GM11168 (cell line): ENCODE results near the gene TUBGCP6.

Source experiments
- in situ Hi-C: fragments of 300-500 bp; cut with MboI; formaldehyde crosslinking; loops from one replicate; pipeline ENCODE4 v1.12.0; 2022; ENCODE audit warnings: low sequenced_read_pairs; ENCODE audit not compliant: unreplicated experiment

Gene TUBGCP6

DNA sequence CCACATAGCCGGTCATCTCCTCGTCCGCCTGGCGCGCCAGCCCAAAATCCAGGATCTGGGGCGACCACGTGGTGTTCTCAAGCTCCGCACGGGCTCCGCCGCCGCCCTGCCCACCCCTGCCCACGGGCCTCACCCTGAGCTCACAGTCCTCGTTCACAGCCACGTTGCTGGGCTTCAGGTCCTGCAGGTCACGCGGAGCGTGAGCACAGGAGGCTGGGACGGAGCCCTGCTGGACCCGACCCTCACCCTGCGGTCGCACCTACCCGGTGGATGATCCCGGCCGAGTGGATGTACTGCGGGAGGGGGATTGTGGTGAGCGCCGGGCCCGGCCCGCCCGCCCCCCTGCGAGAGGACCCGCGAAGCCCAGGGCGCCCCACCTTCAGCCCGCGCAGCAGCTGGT, 22.2 kb upstream of the TUBGCP6 start:
- in situ Hi-C loops: no loop called here

DNA sequence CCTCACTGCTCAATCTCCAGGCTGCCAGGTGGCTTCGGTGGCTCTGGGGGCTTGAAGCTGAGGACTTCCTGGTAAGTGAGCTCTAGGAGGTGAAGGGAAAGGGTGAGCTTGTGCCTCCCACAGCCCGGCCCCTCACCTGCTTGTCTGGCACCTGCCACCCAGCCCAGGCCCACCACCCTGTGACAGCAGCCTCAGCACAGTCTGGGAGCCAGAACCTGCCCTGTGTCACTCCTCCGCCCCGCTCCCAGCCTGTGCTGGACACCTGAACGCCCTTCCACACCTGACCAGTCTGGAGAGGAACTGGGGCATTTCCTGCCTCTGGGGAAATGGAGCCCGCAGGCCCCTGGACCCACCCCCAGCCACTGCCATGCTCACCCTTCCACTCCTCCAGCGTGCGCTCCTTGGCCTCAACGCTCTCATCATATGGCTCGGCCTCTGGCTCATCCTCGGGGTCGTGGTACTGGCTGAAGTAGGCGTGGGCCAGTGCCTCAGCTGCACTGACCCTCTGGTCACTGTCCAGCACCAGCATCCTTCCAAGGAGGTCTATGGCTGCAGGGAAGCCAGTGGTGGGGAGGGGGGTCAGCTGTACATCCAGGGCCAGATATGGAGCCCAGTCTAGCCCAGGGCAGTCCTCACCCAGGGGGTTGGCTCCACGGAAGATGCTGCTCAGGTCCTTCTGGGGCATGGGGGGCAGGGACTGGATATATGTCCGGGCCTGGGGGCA, 20.3 kb upstream of the TUBGCP6 start:
- in situ Hi-C loops: no loop called here

DNA sequence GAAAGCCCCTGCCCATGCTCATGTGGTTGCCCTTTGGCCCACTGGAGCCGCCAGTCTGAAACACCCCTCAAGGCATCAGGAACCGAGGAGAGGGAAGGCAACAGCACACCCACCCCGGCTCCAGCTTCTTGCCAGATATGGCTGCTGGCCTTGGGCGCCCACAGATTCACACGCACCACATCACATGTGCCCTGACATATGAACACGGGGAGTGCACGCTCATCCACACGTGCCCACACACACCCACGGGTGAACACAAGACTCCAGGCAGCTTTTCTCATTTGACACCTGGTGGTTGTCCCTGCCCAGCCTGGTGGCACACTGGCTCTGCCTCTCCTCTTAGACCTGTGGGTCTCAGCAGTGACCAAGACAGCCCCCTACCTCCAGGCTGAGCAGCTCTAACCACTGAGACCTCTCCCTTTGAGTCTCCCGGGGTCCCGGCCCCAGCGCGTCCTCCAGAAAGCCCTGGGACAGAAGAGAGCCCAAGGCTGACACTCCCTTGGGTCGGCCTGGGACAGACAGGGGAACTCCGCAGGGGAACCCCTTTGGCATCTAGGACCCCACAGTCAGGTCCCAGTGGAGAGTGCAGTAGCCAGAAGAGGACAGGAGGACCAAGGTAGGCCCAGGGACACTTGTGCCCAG, 19.4 kb upstream of the TUBGCP6 start:
- in situ Hi-C loops: no loop called here

DNA sequence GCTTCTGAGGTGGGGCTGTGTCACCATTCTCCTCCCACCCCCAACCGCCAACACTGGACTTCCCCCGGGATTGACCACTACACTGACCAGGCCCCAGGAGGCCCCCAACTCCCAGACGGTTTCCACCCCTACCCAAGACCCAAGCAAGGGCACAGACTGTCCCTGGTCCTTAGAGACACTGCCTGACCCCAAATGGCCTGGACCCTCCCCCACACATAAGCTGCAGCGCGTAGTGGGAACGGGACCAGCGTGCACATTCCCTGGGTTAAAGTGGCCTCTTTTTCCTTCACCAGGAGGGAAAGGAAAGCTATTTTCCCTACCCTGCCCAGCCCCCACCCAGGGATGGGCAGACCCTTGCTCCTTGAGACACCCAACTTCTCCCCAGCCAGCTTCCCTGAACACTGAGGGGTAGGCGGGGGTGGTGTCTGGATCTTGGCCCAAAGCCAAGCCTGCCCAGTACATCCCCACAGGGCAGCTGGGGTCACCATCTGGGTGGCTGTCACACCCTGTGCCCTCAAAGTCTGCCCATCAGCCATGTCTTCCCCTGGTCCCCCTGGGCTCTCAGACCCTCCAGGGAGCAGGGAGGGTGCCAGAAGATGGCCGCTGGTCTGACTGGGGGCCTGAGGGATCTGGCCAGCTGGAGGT, 18.3 kb upstream of the TUBGCP6 start:
- in situ Hi-C loops: no loop called here

DNA sequence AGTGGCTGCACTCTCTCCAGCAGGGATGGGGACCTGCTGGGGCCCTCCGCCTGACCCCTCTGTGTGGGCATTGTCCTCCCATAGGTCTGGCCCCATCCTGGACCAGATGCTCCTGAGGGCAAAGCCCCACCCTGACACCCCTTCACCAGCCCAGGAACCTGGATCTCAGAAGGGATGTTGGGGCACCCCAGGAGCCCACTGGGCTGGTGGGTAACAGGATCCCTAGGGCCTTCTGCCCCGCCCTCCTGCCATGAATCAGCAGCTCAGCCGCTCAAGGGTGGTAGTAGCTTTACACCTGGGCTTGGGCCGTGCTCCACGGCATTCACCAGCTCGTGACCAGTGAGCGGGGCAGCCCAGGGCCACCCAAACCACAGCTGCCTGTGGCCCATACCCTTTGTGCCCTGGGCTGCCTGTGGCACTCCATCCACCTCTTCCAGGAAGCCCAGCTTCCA, 17.7 kb upstream of the TUBGCP6 start:
- in situ Hi-C loops: no loop called here

DNA sequence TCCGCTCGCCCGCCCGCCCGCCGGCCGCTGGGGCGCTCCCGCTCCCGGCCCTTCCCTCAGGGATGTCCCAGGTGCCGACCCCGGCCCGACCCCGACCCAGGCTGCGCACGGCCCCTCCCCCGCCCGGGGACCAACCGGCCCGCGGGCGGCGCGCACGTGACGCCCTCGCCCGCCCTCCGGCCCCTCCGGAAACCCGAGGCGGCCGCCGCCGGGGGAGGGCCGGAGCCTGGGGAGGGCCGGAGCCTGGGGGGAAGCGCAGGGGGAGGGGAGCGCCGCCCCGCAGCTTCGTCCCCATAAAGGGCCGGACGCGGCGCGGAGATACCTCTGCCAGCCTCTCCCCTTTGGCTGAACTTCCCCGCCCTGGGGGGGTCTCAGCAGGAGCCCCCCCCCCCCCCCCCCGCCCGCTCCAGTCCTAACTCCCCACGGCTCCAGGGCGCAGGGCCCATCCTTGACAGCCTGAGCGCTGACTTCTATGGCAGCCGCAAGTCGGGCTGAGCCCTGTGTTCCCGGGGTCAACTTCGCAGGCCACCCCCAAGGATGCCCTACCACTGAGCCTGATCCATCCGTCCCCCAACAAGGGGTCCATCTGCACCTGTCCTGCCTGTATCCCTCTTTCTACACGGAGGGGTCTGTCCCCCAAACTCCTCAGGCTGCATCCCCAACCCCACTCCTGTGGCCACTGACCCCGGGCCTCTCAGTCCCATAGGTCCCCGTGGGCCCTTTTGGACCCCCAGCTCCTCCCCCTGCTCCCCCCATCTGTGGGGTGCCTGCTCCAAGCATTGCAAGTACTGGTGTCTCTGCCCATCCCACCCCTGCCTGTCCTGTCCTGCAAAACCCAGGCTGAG, 17.0 kb upstream of the TUBGCP6 start, which contains the start of gene MAPK12:
Gene MAPK12, minus strand, starts transcription at position 69 of the 845 bp plus-strand sequence. CDS start 174 bp downstream, outside the sequence.
- in situ Hi-C loops: no loop called here

DNA sequence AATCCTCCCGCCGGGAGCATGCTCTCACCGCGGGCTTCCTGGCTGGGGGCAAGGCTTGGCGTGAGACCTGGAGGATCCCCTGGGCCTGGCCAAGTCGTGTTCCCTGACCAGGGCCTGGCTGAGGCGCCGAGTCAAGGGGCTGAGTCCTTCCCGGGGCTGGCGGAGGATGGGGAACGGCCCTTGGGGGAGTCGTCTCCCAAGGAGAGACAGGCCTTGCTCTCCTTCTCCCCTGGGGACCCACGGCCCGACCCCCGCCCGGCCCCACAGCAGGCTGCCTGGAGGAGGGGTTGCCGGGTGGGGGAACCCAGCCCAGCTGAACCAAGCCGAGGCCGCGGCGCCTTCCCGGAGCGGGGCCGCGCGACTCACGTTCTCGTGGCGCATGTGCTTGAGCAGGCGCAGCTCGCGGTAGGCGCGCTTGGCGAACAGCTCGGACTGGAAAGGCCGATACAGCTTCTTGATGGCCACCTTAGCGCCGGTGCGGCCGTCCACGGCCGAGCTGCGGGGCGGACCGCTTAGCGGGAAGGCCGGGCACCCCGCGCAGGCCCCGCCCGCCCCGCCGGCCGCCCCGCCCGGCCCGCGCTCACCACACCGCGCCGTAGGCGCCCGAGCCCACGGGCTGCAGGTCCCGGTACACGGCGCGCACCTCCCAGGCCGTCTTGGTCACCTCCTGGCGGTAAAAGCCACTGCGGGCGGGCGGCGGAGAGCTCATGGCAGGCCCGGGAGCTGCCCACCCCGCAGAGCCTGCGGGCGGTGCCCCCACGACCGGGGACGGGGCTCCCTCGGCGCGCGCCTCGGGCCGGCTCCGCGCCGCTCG, 16.2 kb upstream of the TUBGCP6 start:
- in situ Hi-C loops: no loop called here

DNA sequence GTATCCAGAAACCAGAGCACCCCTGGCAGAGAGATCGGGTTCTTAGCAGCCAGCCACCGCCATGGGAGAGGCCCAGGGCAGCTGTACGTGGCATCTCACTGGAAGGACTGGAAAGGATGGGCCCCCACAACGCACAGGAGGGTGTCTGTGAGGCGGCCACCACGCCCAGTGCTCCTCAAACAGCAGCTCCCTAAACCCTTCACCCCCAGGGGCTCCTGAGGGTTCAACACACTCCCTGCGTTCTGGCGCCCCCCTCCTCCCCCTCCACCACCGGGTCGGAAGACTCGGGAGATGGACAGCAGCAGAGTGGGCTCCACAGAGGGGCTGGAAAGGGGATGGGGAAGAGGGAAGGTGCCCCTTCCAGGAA, 15.6 kb upstream of the TUBGCP6 start:
- in situ Hi-C loops: no loop called here

DNA sequence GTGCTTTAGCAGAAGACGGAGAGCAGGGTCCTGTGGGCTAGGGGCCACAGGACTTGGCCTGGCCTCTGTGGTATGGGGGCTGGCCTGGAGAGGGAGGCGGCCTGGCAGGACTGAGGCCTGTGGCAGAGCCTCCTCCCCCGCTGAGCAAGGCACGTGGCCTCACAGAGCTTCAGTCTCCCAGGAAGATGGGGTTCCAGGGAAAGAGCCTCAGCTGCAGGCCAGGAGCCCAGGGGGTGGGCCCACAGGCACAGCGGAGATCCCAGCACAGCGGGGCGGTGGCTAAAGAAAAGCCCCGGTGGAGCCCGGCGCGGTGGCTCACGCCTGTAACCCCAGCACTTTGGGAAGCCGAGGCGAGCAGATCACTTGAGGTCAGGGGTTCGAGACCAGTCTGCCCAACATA, 14.5 kb upstream of the TUBGCP6 start:
- in situ Hi-C loops: loop anchor here (5.0 kb wide), 1 partner anchor 83 kb away; the partner anchor contains the start of gene PPP6R2

DNA sequence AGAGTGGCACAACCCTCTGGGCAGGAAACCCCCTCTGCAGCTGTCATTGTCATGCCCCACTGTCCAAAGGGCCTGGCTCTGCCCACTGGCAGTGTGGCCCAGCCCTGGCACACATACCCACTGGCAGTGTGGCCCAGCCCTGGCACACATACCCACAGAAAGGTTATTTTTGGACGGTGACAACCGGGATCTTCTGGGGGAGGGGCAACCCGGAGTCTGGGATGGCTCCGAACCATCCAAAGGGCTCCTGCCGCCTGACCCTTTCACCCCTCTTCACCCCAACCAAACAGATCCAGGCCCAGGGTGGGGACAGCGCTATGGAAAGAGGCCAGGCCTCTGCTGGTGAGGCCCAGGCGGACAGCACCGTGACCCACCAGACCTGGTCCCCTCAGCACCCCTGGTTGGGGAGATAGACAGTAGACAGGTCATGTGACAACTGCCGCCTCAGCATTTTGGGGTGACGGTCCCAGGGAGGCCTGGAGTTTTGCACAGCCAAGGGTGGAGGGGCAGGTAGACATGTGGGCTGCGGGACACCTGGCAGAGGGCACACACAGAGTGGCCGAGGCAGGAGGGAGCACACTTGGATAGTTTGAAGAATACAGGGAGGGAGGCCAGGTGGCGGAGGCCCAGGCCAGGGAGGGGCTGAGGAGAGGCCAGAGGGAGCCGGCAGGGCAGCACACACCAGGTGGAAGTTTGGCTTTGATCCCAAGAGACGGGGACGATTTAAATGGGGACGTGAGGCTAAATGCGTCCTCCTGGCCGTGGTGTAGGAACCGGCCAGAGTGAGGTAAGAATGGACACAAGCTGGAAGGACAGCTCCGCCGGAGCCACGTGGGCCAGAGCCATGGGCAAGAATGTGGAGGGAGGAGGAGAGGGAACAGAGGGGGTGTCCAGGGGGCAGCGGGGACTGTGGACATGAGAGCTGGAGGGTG, 13.8 kb upstream of the TUBGCP6 start:
- in situ Hi-C loops: loop anchor here (5.0 kb wide), 1 partner anchor 84 kb away; the partner anchor contains the start of gene PPP6R2

DNA sequence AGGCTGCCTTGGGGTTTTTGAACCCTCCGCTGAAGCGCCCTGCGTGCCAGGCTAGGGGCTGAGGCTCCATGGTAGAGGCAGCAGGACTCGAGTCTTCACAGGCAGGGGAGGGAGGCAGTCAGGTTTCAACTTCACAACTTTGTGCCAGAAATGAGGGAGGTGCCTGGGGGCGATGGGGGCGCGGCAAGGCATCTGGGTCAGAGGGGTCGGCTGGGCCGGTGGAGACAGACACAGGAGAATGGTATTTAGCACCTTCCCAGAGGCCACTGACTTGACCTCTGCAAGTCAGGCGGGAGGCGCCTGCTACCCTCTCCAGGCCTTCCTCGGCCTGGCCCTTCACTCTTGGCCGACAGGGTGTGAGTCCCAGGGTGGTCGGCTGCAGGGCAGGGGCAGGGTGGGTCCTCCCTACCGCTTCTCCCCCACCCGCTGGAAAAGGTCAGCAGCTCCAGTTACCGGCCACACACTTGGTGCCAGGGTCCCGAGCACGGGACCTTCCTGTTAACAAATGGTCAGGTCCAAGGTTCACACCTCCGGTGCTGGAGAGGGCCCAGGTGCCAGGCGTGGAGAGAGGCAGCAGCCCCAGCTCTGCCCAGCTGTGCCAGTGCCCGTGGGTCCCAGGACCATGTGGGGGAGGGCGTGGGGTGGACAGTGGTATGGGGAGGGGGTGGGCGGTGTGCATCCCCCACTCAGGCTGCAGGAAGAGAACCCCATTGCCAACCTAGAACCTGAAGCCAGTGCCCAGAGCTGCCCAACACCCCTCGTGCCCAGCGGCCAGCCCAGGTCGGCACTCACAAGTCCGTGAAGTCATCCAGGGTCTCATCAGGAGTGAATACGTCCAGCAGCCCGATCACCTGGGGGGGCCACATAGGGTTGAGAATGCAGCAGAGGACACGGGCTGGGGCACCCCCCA, 12.9 kb upstream of the TUBGCP6 start:
- in situ Hi-C loops: loop anchor here (5.0 kb wide), 1 partner anchor 85 kb away; the partner anchor contains the start of gene PPP6R2

DNA sequence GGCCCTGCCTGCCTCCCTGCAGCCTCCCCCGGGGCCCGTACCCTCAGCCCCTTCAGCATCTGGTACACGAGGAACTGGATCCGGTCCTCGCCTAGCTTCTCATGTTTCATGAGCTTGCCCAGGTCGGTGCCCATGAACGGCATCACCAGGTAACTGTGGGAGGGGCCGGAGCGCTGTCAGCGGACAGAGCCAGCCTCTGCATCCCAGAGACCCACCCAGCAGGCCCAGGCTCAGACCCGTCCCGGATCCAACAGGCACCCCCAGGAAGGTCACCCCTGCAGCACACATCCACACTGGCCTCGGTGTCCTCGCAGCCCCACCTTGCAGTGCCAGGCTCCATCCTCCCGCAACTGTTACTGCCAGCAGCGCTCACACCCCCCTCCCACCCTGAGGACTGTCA, 12.2 kb upstream of the TUBGCP6 start:
- in situ Hi-C loops: loop anchor here (5.0 kb wide), 1 partner anchor 85 kb away; the partner anchor contains the start of gene PPP6R2

DNA sequence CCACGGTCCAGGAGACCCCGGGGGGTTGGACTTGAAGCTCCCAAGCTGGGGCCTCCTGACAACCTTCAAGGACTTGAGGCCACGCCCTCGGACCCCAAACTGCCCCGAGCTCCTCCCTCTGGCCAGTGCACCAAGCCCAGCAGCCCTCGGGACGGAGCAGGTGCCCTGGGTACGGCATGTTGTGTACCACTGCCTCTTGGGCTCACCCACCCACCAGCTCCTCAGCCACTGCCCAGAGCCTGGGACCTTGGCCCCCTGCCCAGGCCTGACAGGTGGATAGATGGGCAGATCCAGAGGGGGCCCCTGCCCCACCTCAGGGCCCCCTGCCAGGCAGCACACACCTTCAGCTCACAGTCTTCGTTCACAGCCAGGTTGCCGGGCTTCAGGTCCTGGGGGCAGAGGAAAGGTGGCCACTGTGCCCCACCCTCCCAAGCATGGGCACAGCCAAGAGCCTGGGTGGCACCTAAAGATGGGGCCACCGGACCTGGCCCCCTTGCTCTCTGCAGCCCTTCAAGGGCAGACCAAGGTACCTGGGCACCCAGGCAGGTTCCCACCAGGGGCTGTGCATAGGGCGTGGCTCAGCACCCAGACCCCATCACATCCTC, 11.5 kb upstream of the TUBGCP6 start:
- in situ Hi-C loops: loop anchor here (5.0 kb wide), 1 partner anchor 86 kb away; the partner anchor contains the start of gene PPP6R2

DNA sequence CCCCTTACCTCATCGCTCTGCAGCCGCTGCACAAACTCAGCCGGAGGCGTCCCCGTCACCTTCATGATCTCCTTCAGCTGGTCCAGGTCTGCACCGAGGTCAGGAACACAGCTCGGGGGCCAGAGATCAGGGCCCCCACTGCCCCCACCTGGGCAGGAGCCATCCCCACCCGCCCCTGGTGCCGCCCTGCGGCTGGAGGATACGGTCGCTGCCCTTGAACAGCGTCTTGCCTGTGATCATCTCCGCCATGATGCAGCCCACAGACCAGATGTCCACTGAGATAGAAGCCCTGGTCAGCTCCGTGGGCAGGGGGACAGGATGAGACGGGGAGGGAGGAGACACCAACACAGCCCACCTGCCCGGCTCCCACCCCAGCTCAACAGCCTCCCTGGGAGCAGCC, 10.8 kb upstream of the TUBGCP6 start:
- in situ Hi-C loops: loop anchor here (5.0 kb wide), 1 partner anchor 87 kb away; the partner anchor contains the start of gene PPP6R2

DNA sequence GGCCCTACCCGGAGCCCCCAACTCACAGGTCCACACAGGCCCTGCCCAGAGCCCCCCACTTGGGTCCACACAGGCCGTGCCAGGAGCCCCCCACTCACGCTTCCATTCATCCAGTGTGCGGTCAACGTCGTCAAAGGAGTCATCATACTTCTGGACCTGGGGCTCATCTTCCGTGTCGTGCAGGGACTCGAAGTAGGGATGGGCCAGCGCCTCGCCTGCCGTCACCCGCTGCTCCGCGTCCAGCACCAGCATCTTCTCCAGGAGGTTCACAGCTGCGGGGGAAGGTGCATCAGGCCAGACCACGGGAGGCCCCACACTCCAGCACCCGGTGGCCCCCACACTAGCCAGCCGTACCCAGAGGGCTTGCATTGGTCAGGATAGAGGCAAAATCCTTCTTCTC, 10.3 kb upstream of the TUBGCP6 start:
- in situ Hi-C loops: loop anchor here (5.0 kb wide), 1 partner anchor 87 kb away; the partner anchor contains the start of gene PPP6R2

DNA sequence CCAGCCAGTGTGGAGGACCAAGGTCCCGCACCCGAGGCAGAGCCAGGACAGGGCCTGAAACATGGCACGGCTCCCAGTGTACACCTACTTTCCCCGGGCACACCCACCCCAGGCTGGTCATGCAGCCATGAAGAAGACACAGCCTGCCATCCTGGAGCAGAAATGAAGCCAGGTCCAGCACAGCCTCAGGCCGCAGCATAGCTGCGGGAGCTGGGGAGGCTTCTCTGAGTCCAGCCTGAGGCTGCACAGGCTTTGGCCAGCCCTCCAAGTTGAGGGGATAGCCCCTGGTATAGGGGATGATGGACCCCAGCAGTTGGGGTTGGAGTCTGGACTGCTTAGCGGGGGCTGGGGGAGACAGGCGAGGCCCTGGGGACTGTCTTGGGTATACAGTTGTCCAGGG, 9.1 kb upstream of the TUBGCP6 start:
- in situ Hi-C loops: no loop called here
